HL-60 (cell line): ENCODE data around the gene DOCK2.
"Not testable (repeated sequence)": the region's sequence is repeated elsewhere in the genome, so short reads cannot be mapped to it uniquely, and the experiment has no call there.

Source experiments
- POLR2AphosphoS5 ChIP-seq: IDR thresholded peaks from 2 replicates; pipeline ENCODE4 v1.6.1; 2012; ENCODE audit warnings: low read depth
- TF ChIP-seq, protein P1 (sequence below): IDR thresholded peaks from one replicate; pipeline ENCODE4 v1.5.1; 2011; ENCODE audit warnings: low read length, control low read depth, inconsistent platforms; ENCODE audit not compliant: insufficient read depth

DNA sequence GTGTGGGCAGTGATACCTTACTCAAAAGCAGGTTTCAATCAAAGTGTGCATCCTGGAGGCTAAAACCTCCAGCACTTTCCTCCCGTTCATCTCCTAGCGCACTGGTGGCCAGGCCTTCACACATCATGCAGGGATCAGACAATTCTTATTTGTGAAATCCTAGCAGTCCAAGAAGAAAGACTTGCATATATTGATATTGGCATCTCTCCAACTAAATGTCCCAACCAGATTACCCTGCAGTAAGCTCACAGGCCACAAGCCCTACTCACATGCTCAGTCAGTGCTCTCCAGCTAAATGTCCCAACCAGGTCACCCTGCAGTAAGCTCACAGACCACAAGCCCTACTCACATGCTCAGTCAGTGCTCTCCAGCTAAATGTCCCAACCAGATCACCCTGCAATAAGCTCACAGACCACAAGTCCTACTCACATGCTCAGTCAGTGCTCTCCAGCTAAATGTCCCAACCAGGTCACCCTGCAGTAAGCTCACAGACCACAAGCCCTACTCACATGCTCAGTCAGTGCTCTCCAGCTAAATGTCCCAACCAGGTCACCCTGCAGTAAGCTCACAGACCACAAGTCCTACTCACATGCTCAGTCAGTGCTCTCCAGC is 196.7 kb downstream of the DOCK2 start:
- peak; percentile 24; the same call in 1 of the 2 replicates for TF ChIP-seq POLR2AphosphoS5
- TF ChIP-seq, protein P1, sequence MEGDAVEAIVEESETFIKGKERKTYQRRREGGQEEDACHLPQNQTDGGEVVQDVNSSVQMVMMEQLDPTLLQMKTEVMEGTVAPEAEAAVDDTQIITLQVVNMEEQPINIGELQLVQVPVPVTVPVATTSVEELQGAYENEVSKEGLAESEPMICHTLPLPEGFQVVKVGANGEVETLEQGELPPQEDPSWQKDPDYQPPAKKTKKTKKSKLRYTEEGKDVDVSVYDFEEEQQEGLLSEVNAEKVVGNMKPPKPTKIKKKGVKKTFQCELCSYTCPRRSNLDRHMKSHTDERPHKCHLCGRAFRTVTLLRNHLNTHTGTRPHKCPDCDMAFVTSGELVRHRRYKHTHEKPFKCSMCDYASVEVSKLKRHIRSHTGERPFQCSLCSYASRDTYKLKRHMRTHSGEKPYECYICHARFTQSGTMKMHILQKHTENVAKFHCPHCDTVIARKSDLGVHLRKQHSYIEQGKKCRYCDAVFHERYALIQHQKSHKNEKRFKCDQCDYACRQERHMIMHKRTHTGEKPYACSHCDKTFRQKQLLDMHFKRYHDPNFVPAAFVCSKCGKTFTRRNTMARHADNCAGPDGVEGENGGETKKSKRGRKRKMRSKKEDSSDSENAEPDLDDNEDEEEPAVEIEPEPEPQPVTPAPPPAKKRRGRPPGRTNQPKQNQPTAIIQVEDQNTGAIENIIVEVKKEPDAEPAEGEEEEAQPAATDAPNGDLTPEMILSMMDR, result not testable (repeated sequence)
